Natural killer cell (primary cell): Measurements from ENCODE around the gene MYO5B. TPM values are rescaled to one million over a fixed set of nuclear protein-coding genes. Genes with fewer than 3 reads are reported as not detected.

Experiments used
- ATAC-seq, 3 donors: fragments of 150-1000 bp in 2 of 3; fragments of 200-7000 bp in 1 of 3; cut with Tn5 transposase; 1 replicate in 1 of 3; 2 replicates in 2 of 3; pipeline ENCODE4 v1.10.0; 2021; ENCODE audit warnings: mild to moderate bottlenecking in 2 of 3, moderate library complexity in 2 of 3
- DNase-seq, 2 donors: peaks; one replicate each; pipeline versions ENCODE4 v3.0.0 to v3.0.0-alpha.2; 2013 to 2021; ENCODE audit warnings: mixed read lengths in 1 of 2
- H3K27ac ChIP-seq: one replicate; pipeline ENCODE4 v1.5.1; 2013; ENCODE audit warnings: mild to moderate bottlenecking, low read length
- H3K27me3 ChIP-seq: one replicate; pipeline ENCODE4 v1.6.1; 2013; ENCODE audit warnings: low read length; ENCODE audit not compliant: control insufficient read depth, insufficient read depth
- H3K36me3 ChIP-seq: one replicate; pipeline ENCODE4 v1.6.1; 2013; ENCODE audit warnings: low read length; ENCODE audit not compliant: control insufficient read depth, insufficient read depth
- H3K4me1 ChIP-seq: one replicate; pipeline ENCODE4 v1.6.1; 2013; ENCODE audit warnings: low read length; ENCODE audit not compliant: control insufficient read depth, insufficient read depth
- H3K4me3 ChIP-seq: one replicate; pipeline ENCODE4 v1.5.1; 2013; ENCODE audit warnings: low read length
- H3K9me3 ChIP-seq: one replicate; pipeline ENCODE4 v1.6.1; 2013; ENCODE audit warnings: low read length; ENCODE audit not compliant: control insufficient read depth, insufficient read depth
- H3K27ac Mint-ChIP-seq, 2 donors: one replicate each; pipeline ENCODE4 v1.8.0; 2022; ENCODE audit warnings: mild to moderate bottlenecking in 2 of 2, mixed read lengths in 2 of 2, moderate library complexity in 1 of 2
- H3K27me3 Mint-ChIP-seq, 2 donors: one replicate each; pipeline ENCODE4 v1.8.0; 2022; ENCODE audit warnings: low read depth in 2 of 2, mixed read lengths in 2 of 2
- H3K36me3 Mint-ChIP-seq: one replicate; pipeline ENCODE4 v1.8.0; 2022; ENCODE audit warnings: mixed read lengths
- H3K4me1 Mint-ChIP-seq, 2 donors: one replicate each; pipeline ENCODE4 v1.8.0; 2022; ENCODE audit warnings: mixed read lengths in 2 of 2
- H3K4me3 Mint-ChIP-seq: one replicate; pipeline ENCODE4 v1.8.0; 2022; ENCODE audit warnings: mild to moderate bottlenecking, moderate library complexity, mixed read lengths
- H3K9me3 Mint-ChIP-seq, 2 donors: one replicate each; pipeline ENCODE4 v1.8.0; 2022; ENCODE audit warnings: mixed read lengths in 2 of 2
- CTCF ChIP-seq: fragments of 200-600 bp; IDR thresholded peaks from one replicate; pipeline ENCODE4 v1.8.0; 2022; ENCODE audit warnings: antibody characterized with exemption
- WGBS: methylation state at CpG from one replicate; pipeline ENCODE4 v1.1.7; 2013; ENCODE audit warnings: missing lambda C conversion rate; ENCODE audit not compliant: insufficient coverage; 5-methylcytosine and 5-hydroxymethylcytosine counted together
- intact Hi-C: fragments of 100-400 bp; cut with micrococcal nuclease; formaldehyde crosslinking; loops from one replicate; pipeline ENCODE4 v1.14.2; 2022
- total RNA-seq, 4 donors: library from RNA; stranded (reverse); fragments of 120-200 nt in 1 of 4; gene quantifications; one replicate each; pipeline versions ENCODE4 v1.2.3 to v1.2.4, GENCODE V29; 2013 to 2022

MYO5B gene
- total RNA-seq, 3 donors from 2014 or later (not counting 1 experiment from before 2014, with no cell fraction given): 0.33 TPM; not detected in 2

GRCh38 chr18:50207722-50208121 is 12.8 kb upstream of the MYO5B start:
- peaks cover 35 to 45% of the 10 kb centered on the region in 2 donors for H3K27me3 Mint-ChIP-seq
- 37% methylated on average over 1 of the region's 1 CpG for WGBS

DNA sequence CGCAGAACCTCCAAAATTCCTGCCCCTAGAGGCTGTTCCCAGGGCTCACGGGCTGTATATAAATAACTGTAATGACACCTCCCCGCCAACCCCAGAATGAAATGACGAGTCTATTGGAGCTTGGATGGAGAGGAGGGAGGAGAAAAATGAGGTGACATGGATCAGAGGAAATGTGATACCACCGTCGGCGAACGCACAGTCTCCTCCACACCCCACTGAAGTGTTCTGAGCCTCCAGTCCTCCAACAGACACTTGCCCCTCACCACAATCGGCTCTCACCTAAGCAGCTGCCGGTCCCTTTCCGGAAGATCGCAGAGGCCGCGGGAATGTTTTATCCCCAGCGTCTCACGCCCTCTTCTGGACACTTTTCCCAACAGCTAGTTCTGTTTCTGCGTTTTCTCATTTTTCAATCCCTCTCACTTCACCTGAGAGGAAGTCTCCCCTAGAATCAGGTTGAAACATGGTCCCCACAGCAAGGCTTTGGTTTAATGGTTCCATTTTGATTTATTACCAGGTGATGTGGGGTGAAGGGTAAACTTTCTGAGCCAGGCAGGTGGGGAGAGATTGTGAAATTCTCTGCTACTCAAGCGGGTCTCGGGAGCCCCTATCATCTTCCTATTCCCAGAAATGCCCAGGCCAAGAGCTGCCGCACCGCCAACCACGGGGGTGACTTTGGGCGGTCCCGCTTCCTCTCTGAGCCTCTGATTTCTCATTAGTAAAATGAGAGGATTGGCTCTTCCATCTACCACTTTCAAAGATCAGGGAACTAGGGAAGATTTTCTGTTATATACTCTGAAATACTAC is 9.1 kb upstream of the MYO5B start:
- H3K27me3 Mint-ChIP-seq: peaks cover 32 to 51% of the 10 kb centered on the region in 2 donors
- intact Hi-C loops: no loop called here
- peaks cover 5 to 6% of the 10 kb centered on the region in 2 donors for H3K4me1 Mint-ChIP-seq
- ATAC-seq (no peak), DNase-seq (peak in 1 of 2 donors; percentile 33)
- no peaks in the 10 kb centered on the region for H3K36me3 Mint-ChIP-seq
- no peaks in the 10 kb centered on the region for H3K9me3 Mint-ChIP-seq
- Histone ChIP-seq H3K27ac (no peak overlapping the region), H3K4me3 (no peak overlapping the region), H3K36me3 (no peaks in the 10 kb centered on the region), H3K27me3 (no peaks in the 10 kb centered on the region), H3K4me1 (no peaks in the 10 kb centered on the region), H3K9me3 (no peaks in the 10 kb centered on the region)
- WGBS: 17% methylated on average over 17 of the region's 24 CpGs
- no peak overlapping the region for H3K27ac Mint-ChIP-seq
- no peak for TF ChIP-seq CTCF
- H3K4me3 Mint-ChIP-seq: no peak overlapping the region

More at GRCh38 chr18:50207722-50208121, 12.8 kb upstream of the MYO5B start:
- H3K4me1 Mint-ChIP-seq: peaks cover 5 to 6% of the 10 kb centered on the region in 2 donors
- Histone ChIP-seq H3K4me3 (no peak overlapping the region), H3K27ac (no peak overlapping the region), H3K36me3 (no peaks in the 10 kb centered on the region), H3K4me1 (no peaks in the 10 kb centered on the region), H3K27me3 (no peaks in the 10 kb centered on the region), H3K9me3 (no peaks in the 10 kb centered on the region)
- no peak for TF ChIP-seq CTCF
- ATAC-seq (no peak), DNase-seq (no peak)
- no peak overlapping the region for H3K4me3 Mint-ChIP-seq
- H3K27ac Mint-ChIP-seq: no peak overlapping the region
- H3K36me3 Mint-ChIP-seq: no peaks in the 10 kb centered on the region
- intact Hi-C loops: no loop called here
- H3K9me3 Mint-ChIP-seq: no peaks in the 10 kb centered on the region

- Mint-ChIP-seq H3K9me3 (no peaks in the 10 kb centered on the region), H3K27ac (no peak overlapping the region), H3K4me1 (peaks cover 5 to 6% of the 10 kb centered on the region in 2 donors), H3K4me3 (no peak overlapping the region), H3K36me3 (no peaks in the 10 kb centered on the region), H3K27me3 (peaks cover 39 to 73% of the 10 kb centered on the region in 2 donors)
- intact Hi-C loops: no loop called here
- no peaks in the 10 kb centered on the region for H3K9me3 ChIP-seq
- H3K36me3 ChIP-seq: no peaks in the 10 kb centered on the region
- no peak for TF ChIP-seq CTCF
- no peaks in the 10 kb centered on the region for H3K4me1 ChIP-seq
- ATAC-seq (no peak), DNase-seq (no peak)
- peaks cover 2% of the 10 kb centered on the region for H3K27me3 ChIP-seq
- H3K27ac ChIP-seq: no peak overlapping the region
- no CpG with 5 or more reads among the region's 1 CpG for WGBS
- no peak overlapping the region for H3K4me3 ChIP-seq
Observed at GRCh38 chr18:50201476-50202018, 6.6 kb upstream of the MYO5B start.
